Activated naive CD4-positive, alpha-beta T cell treated with anti-CD3 and anti-CD28 coated beads, Interleukin-2, amount 10 ng/mL, durations not matched to agents 7 days and 5 days (primary cell): ENCODE data around the gene RIMBP2.
"Not testable (repeated sequence)": the region's sequence is repeated elsewhere in the genome, so short reads cannot be mapped to it uniquely, and the experiment has no call there.

ENCODE experiments used
- CTCF ChIA-PET: fragments of 350-600 bp; sonication (Branson Sonifier 250); formaldehyde crosslinking; loops from one replicate; lab custom pipeline; 2021; ENCODE audit warnings: antibody characterized with exemption; lab: Charles Lee
- DNase-seq: peaks from one replicate; pipeline ENCODE4 v3.0.0-alpha.2; 2020
- H3K27ac Mint-ChIP-seq: one replicate; pipeline ENCODE4 v1.8.0; 2021; ENCODE audit warnings: mild to moderate bottlenecking, moderate library complexity, mixed read lengths
- H3K27me3 Mint-ChIP-seq: one replicate; pipeline ENCODE4 v1.8.0; 2021; ENCODE audit warnings: mild to moderate bottlenecking, mixed read lengths
- H3K36me3 Mint-ChIP-seq: one replicate; pipeline ENCODE4 v1.8.0; 2021; ENCODE audit warnings: mixed read lengths
- H3K4me1 Mint-ChIP-seq: one replicate; pipeline ENCODE4 v1.8.0; 2021; ENCODE audit warnings: mixed read lengths
- H3K4me3 Mint-ChIP-seq: one replicate; pipeline ENCODE4 v1.8.0; 2021; ENCODE audit warnings: mild to moderate bottlenecking, moderate library complexity, mixed read lengths
- H3K9me3 Mint-ChIP-seq: one replicate; pipeline ENCODE4 v1.8.0; 2021; ENCODE audit warnings: mixed read lengths

Gene RIMBP2

GRCh38 chr12:130688999-130689398, 27.1 kb downstream of the RIMBP2 start:
- H3K36me3 Mint-ChIP-seq, H3K4me1 Mint-ChIP-seq, H3K4me3 Mint-ChIP-seq, H3K27ac Mint-ChIP-seq, CTCF ChIA-PET, DNase-seq, H3K9me3 Mint-ChIP-seq: not testable (repeated sequence)
- H3K27me3 Mint-ChIP-seq, result peaks cover 23% of the 10 kb centered on the region

GRCh38 chr12:130687796-130688778, 28.0 kb downstream of the RIMBP2 start:
- no peaks in the 10 kb centered on the region for H3K9me3 Mint-ChIP-seq
- peaks cover 23% of the 10 kb centered on the region for H3K27me3 Mint-ChIP-seq
- no peaks in the 10 kb centered on the region for H3K4me1 Mint-ChIP-seq
- H3K36me3 Mint-ChIP-seq, result no peaks in the 10 kb centered on the region
- no peak overlapping the region for H3K4me3 Mint-ChIP-seq
- CTCF ChIA-PET, result no interaction called here
- no peak for DNase-seq
- no peak overlapping the region for H3K27ac Mint-ChIP-seq

- no peak for DNase-seq
- Mint-ChIP-seq H3K27me3 (peaks cover 23% of the 10 kb centered on the region), H3K9me3 (no peaks in the 10 kb centered on the region), H3K4me1 (no peaks in the 10 kb centered on the region), H3K36me3 (no peaks in the 10 kb centered on the region), H3K4me3 (no peak overlapping the region), H3K27ac (no peak overlapping the region)
- CTCF ChIA-PET, result no interaction called here
Measured at GRCh38 chr12:130687190-130687589, 28.9 kb downstream of the RIMBP2 start.

- H3K27me3 Mint-ChIP-seq, result peaks cover 23% of the 10 kb centered on the region
- no peaks in the 10 kb centered on the region for H3K9me3 Mint-ChIP-seq
- H3K4me3 Mint-ChIP-seq, result no peak overlapping the region
- no peak for DNase-seq
- H3K4me1 Mint-ChIP-seq, result no peaks in the 10 kb centered on the region
- no peaks in the 10 kb centered on the region for H3K36me3 Mint-ChIP-seq
- CTCF ChIA-PET, result no interaction called here
- H3K27ac Mint-ChIP-seq, result no peak overlapping the region
Measured at GRCh38 chr12:130686511-130686991, 29.5 kb downstream of the RIMBP2 start.

GRCh38 chr12:130685850-130686249, 30.2 kb downstream of the RIMBP2 start:
- H3K9me3 Mint-ChIP-seq, result no peaks in the 10 kb centered on the region
- CTCF ChIA-PET, result no interaction called here
- H3K4me1 Mint-ChIP-seq, result no peaks in the 10 kb centered on the region
- no peak overlapping the region for H3K27ac Mint-ChIP-seq
- H3K27me3 Mint-ChIP-seq, result peaks cover 23% of the 10 kb centered on the region
- H3K4me3 Mint-ChIP-seq, result no peak overlapping the region
- H3K36me3 Mint-ChIP-seq, result no peaks in the 10 kb centered on the region
- DNase-seq, result no peak

GRCh38 chr12:130685250-130685787, 30.8 kb downstream of the RIMBP2 start:
- Mint-ChIP-seq H3K27ac (no peak overlapping the region), H3K4me3 (no peak overlapping the region), H3K4me1 (no peaks in the 10 kb centered on the region), H3K27me3 (peaks cover 23% of the 10 kb centered on the region), H3K36me3 (no peaks in the 10 kb centered on the region), H3K9me3 (no peaks in the 10 kb centered on the region)
- no peak for DNase-seq
- CTCF ChIA-PET, result no interaction called here

GRCh38 chr12:130683811-130684210, 32.3 kb downstream of the RIMBP2 start:
- Mint-ChIP-seq H3K36me3 (no peaks in the 10 kb centered on the region), H3K9me3 (no peaks in the 10 kb centered on the region), H3K27ac (no peak overlapping the region), H3K4me3 (no peak overlapping the region), H3K4me1 (no peaks in the 10 kb centered on the region), H3K27me3 (peaks cover 23% of the 10 kb centered on the region)
- DNase-seq, result no peak
- CTCF ChIA-PET, result no interaction called here

GRCh38 chr12:130683080-130683479, 33.0 kb downstream of the RIMBP2 start:
- Mint-ChIP-seq H3K9me3 (no peaks in the 10 kb centered on the region), H3K36me3 (no peaks in the 10 kb centered on the region), H3K4me1 (no peaks in the 10 kb centered on the region), H3K4me3 (no peak overlapping the region), H3K27ac (no peak overlapping the region), H3K27me3 (peaks cover 20% of the 10 kb centered on the region)
- no peak for DNase-seq
- CTCF ChIA-PET, result no interaction called here

- CTCF ChIA-PET, result no interaction called here
- Mint-ChIP-seq H3K4me3 (no peak overlapping the region), H3K4me1 (no peaks in the 10 kb centered on the region), H3K27ac (no peak overlapping the region), H3K9me3 (peaks cover 4% of the 10 kb centered on the region), H3K27me3 (peaks cover 4% of the 10 kb centered on the region), H3K36me3 (no peaks in the 10 kb centered on the region)
- no peak for DNase-seq
Measured at GRCh38 chr12:130680451-130680990, 35.6 kb downstream of the RIMBP2 start.

- H3K9me3 Mint-ChIP-seq, result peaks cover 12% of the 10 kb centered on the region
- DNase-seq, result no peak
- no peak overlapping the region for H3K27ac Mint-ChIP-seq
- no peaks in the 10 kb centered on the region for H3K27me3 Mint-ChIP-seq
- no peaks in the 10 kb centered on the region for H3K36me3 Mint-ChIP-seq
- no peak overlapping the region for H3K4me3 Mint-ChIP-seq
- no peaks in the 10 kb centered on the region for H3K4me1 Mint-ChIP-seq
- CTCF ChIA-PET, result no interaction called here
Measured at GRCh38 chr12:130677957-130678558, 38.0 kb downstream of the RIMBP2 start.

- Mint-ChIP-seq H3K9me3 (peaks cover 16% of the 10 kb centered on the region), H3K27ac (no peak overlapping the region), H3K36me3 (no peaks in the 10 kb centered on the region), H3K27me3 (no peaks in the 10 kb centered on the region), H3K4me3 (no peak overlapping the region), H3K4me1 (no peaks in the 10 kb centered on the region)
- CTCF ChIA-PET, result interaction anchor here (0.7 kb wide), 1 partner anchor 19 kb away, joined by 4 read pairs; no protein-coding TSS in a partner anchor
- no peak for DNase-seq
Measured at GRCh38 chr12:130675791-130676190, 40.3 kb downstream of the RIMBP2 start.

GRCh38 chr12:130675121-130675520, 41.0 kb downstream of the RIMBP2 start:
- no peak for DNase-seq
- no peaks in the 10 kb centered on the region for H3K27me3 Mint-ChIP-seq
- no peaks in the 10 kb centered on the region for H3K36me3 Mint-ChIP-seq

GRCh38 chr12:130674676-130675075, 41.4 kb downstream of the RIMBP2 start:
- CTCF ChIA-PET, result no interaction called here
- no peak for DNase-seq
- Mint-ChIP-seq H3K36me3 (no peaks in the 10 kb centered on the region), H3K4me1 (no peaks in the 10 kb centered on the region), H3K4me3 (no peak overlapping the region), H3K9me3 (peaks cover 18% of the 10 kb centered on the region), H3K27ac (no peak overlapping the region), H3K27me3 (no peaks in the 10 kb centered on the region)

More at GRCh38 chr12:130675121-130675520, 41.0 kb downstream of the RIMBP2 start:
- Mint-ChIP-seq H3K9me3 (peaks cover 18% of the 10 kb centered on the region), H3K4me1 (no peaks in the 10 kb centered on the region), H3K27ac (no peak overlapping the region), H3K4me3 (no peak overlapping the region)
- CTCF ChIA-PET, result interaction anchor here (0.7 kb wide), 1 partner anchor 18 kb away, joined by 4 read pairs; no protein-coding TSS in a partner anchor

- H3K27me3 Mint-ChIP-seq, result peaks cover 3% of the 10 kb centered on the region
Measured at GRCh38 chr12:130673036-130673705, 42.9 kb downstream of the RIMBP2 start.

More at GRCh38 chr12:130673036-130673705, 42.9 kb downstream of the RIMBP2 start:
- Mint-ChIP-seq H3K4me3 (no peak overlapping the region), H3K27ac (no peak overlapping the region), H3K36me3 (no peaks in the 10 kb centered on the region), H3K4me1 (no peaks in the 10 kb centered on the region), H3K9me3 (peaks cover 26% of the 10 kb centered on the region)
- DNase-seq, result no peak
- CTCF ChIA-PET, result no interaction called here
